ENCODE data around the gene TENM4. TPM values are rescaled to one million over a fixed set of nuclear protein-coding genes. Genes with fewer than 3 reads are reported as not detected.

TENM4 gene
- total and polyA plus RNA-seq, 2 of the 8 experiments (the other 6 are each of a cell fraction or from before 2014, with no cell fraction given), result 3.5 to 7.2 TPM

- TF ChIP-seq MAX (IDR thresholded peaks at IDR 0.05), result no peak
- no peak for TF ChIP-seq RBBP5 (IDR thresholded peaks at IDR 0.05; ENCODE audit: borderline replicate concordance, low read depth, low read length)
- TF ChIP-seq CTCF (IDR thresholded peaks at IDR 0.05; ENCODE audit: control extremely low read depth in 1 of 3, insufficient read depth in 1 of 3, low read depth in 1 of 3, low read length in 3 of 3), result no peak
- no peak for TF ChIP-seq RXRA (IDR thresholded peaks at IDR 0.05; ENCODE audit: insufficient read depth, low read depth, low read length)
Measured at GRCh38 chr11:78656327-78656726, 784.5 kb downstream of the TENM4 start (continued).
